ACHN (cell line): ENCODE results near the gene TOLLIP.

Experiments
- DNase-seq: peaks from one replicate; pipeline ENCODE4 v3.0.0-alpha.2; 2015
- in situ Hi-C: cut with HindIII; loops from 2 replicates; pipeline ENCODE4 v1.10.0; 2017; ENCODE audit warnings: low sequenced_read_pairs, low pct_ligation_motif_present, low pct_unique_long_range_greater_than_20kb

TOLLIP gene

DNA sequence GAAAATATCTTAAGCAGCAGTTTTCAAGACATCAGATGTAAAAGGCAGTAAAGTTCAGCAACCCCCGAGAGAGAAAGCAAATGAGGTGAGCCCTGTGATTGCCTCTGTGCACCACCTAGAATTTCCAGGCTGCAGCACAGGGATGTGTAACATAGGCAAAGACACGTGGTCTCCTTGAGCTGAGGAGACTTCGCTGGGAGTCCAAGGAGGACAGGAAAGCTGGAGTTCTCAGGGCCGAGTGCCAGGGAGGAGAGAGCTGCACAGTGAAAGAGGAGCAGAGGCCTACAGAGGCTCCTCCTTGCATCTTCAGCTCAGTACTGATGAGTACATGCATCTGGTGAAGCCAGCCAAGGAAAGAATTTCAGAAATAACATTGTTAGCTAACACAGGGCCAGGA is 17.6 kb upstream of the TOLLIP start:
- in situ Hi-C loops, result no loop called here
- no peak for DNase-seq

DNA sequence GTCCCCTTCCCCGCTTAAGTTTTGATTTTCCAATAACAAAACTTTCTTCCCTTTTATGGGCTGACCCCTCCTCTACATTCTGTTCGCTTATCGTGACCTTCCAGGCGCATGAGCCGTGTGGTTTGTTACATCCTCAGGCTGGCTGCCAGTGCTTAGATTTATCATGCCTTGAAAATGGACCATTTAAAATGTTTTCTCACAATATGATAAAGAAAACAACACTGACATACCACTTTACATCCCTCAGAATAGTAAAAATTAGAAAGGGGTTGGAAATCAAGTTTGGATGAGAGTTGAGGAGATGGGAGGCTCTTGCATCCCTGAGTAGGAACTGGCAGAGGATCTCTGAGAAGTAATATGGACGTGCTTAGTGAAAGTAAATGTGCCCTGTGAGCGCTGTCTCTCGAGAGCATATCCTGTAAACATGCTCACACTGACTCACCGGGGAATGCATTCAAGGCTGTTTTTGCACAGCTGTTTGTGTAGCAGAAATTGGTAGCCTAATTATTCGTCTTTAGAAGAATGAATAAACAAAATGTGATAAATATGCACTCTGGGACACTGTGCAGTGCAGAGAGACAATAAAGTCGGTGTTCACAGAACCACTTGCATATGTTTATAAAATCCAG is 17.1 kb upstream of the TOLLIP start:
- no peak for DNase-seq
- in situ Hi-C loops, result no loop called here

DNA sequence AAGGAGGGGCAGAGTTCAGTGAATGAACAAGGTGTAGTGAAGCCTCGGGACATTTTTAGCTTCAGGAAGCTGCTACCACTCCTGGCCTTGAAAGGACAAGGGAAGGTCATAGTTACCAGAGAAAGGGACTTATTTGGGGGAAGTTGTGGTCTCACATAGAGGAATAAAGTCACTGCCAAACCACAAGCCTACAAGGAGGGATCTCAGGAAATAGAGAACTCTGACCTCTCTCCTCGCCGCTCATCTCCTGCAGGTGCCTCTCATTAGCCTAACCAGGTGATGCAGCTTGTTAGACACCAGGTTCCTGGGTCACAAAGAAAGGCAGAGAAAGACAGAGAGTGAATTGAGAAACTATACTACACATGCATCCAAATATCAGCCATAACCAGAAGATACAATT is 14.3 kb upstream of the TOLLIP start:
- in situ Hi-C loops, result no loop called here

DNA sequence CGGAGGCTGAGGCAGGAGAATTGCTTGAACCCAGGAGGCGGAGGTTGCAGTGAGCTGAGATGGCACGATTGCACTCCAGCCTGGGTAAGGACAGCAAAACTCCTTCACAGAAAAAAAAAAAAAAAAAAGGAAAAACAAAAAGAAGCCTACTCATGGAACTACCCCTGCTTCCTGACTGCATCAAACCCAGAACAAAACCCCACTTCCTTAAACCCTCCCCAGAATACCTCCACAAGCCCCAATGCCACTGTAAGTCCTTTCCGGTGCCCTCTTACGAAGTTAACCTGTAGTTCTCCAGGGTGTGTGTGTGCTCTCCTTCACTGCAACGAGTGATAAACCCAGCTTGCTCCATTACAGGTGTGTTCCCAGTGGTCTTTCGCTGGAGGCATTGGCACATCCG is 8.6 kb upstream of the TOLLIP start:
- in situ Hi-C loops, result no loop called here
- no peak for DNase-seq

More for the DNA sequence above, 14.3 kb upstream of the TOLLIP start:
- no peak for DNase-seq

DNA sequence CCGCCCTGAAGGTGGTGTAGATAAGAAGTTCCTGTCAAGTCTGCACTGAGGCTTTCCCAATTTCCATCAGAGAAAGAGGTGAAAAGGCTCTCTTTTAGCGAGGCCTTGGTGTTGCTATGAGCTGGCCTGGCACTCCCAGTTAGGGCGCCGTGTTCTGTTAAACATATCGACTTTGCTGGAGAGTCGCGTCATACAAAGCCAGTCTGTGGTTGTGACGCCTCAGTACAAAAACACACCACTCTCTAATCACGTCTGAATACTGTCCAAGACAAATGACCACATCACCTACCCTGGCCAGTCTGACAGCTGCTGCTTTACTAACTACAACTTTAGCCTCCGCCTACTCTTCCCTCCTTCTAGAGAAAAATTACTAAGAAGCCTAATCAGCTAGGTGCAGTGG is 8.0 kb upstream of the TOLLIP start:
- in situ Hi-C loops, result no loop called here

DNA sequence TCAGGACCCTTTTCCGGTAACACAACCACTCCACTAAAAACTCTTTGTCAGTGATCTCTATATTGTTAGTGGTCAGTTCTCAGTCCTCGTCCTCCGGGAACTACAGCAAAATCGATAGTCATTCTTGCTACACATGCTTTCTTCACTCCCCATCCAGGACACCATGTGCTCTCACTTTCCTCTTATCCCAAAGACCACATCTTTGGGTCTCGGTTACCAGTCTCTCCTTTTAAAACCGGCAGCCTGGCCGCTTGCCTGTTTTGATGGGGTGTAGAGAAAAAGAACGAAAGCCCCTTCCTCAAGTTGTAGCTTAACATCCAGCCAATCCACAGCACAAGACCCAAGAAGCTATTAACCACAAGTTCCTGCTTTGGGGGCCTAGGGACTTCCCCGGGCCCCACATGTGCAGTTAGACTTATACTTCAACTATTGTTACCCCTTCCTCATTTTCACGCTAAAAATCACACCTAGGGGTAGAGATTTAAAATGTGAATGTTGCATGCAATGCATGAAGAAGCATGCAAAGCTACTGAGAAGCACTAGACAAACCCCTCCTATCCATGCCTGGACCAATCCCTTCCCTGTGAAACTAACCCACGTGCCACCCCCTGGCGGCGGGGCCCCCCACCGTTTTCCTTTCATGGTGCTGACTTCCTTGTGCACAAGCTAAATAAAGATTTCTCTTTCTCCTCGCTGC is 1.5 kb upstream of the TOLLIP start:
- in situ Hi-C loops, result no loop called here
- no peak for DNase-seq

More for the DNA sequence above, 8.0 kb upstream of the TOLLIP start:
- DNase-seq, result no peak

DNA sequence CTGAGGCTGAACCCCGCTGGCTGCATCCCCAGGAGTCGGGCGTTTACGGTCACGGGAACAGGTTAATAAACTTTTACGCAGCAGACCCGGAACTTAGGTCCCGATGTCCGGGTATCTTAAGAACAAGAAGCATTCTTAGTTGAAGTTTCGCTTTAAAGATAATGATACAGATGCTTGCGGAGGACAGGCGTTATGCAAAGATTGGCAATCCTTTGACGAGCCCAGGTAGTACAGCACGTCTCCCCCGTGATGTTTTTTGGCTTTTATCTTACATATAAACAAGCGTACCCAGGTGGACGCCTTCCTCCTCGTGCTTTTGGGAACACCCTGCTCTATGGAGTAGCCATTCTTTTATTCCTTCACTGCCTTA is 871 bp upstream of the TOLLIP start:
- DNase-seq, result no peak
- in situ Hi-C loops, result no loop called here

DNA sequence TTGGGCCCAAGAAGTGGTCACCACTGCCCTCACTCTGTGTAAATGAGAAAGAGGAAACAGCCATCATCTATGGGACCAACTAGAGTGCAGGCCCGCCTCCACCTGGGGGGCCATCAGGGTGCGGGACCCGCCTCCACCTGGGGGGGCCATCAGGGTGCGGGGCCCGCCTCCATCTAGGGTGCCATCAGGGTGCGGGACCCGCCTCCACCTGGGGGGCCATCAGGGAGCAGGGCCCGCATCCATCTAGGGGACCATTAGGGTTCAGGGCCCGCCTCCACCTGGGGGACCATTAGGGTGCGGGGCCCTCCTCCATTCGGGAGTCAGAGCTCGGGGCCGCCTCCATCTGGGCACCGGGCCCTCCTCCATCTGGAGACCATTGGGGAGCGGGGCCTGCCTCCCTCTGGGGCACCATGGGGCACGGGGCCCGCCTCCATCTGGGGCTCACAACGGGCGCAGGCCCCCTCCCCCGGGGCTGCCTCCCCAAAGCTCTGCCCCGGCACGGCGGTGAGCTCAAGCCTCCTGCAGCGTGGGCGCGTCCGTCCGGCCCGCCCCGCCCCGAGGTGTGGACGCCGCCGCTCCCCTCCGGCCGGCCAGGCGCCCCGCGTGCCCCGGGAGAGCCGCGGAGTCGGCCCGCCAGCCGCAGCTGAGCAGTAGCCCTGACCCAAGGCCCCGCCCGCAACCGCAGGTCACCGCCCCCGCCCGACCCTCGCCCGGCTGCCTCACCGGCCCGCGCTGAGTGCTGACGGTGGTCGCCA is 512 bp downstream of the TOLLIP start:
- peak; percentile 41 for DNase-seq
- in situ Hi-C loops, result no loop called here

DNA sequence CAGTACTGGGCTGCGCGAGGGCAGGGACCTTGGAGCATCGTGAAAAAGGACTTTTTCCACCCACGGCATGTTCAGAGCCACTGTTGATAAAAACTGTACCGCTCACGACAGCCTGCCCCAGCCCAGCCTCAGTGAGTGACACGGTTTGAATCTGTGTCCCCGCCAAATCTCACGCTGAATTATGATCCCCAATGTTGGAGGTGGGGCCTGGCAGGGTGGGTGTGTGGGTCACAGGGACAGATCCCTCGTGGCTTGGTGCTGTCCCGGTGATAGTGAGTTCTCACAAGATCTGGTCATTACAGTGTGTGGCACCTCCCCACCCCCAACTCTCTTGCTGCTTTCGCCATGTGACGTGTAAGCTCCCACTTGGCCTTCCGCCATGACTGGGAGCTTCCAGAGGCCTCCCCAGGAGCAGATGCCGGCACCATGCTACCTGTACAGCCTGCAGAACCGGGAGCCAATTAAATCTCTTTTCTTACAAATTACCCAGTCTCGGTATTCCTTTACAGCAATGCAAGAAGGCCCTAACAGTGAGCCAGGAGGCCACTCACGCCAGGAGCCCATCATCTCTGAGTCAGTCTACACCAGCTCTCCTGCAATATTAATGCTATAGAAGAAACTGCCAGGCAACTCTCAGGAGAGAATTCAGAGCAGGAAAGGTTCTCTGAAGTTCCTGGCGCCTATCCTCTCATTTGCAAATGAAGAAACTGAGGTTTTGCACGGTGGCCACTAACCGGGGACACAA is 1.3 kb downstream of the TOLLIP start:
- in situ Hi-C loops, result no loop called here
- no peak for DNase-seq

DNA sequence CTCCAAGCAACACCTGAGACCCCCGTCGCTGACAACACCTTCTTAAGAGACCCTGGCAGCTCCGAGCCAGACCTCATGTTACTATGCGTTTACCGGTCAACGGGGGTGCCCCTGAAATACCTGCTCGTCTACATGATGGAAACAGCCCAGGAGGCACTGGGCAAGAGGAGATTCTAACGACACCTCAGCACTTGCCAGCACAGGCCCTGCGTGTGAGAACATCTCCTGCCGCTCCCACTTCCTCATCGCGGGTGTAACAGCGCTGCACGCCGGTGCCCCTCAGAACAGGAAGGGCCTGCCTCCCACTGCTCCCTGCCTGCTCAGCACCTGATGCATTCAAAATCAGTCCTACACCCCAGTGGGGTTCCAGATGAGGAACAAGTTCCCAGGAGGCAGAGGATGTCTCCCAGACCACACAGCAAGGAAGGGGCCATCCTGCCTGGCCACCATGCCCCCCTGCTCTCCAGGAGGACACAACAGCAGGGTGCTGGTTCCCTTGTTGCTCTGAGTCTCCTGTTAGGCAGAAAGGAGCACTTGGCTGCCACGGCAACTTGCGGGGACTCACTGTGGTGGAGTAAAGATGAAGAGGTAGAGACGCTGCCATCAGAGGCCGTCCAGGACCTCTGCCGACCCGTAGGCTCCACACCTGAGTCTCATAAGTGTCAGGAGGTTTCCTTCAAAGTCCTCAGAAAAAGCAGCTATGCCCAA is 2.1 kb downstream of the TOLLIP start:
- no peak for DNase-seq
- in situ Hi-C loops, result no loop called here

DNA sequence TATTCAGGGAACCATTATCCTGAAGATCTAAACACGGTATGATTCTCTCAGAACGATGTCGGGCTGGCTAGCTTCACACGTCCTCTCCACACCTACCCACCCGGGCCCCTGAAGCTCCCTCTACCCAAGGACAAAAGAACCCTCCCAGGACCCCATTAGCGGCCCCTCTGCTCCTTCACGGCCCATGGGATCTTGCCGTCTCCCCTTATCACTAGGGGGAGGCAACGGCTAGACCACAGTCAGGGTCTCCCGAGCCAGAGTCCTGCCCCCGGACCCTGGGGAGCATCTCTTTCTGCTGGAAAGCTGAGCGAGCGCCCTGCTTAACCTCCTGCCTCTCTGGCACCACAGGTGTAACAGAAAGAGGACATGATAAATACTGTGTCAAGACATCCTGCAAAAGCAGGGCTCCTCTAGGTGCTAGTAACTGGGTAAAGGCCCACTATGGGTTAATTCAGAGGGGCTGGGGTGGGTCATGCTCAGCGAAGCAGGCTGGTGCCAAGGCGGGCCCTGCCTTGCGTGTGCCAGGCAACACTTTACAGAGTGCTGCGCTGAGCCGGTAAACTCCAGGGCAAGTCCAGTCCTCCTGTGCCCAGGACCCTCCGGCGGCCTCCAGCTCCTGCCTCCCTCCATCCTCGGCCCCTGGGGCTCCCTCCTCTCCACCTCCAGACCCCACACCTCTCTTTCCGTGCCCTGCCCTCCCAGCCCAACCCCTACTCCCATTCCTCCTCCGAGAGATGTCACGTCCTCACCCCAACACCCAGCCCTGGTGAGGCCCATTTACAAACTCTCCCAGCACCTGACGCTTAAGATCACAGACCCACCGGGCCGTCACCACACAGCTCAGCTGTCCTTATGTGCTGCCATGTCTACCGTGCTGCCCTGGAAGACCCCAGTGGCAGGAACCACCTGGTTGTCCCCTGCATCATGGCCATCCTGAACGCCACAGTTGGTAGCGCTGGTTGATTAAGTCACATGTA is 3.0 kb downstream of the TOLLIP start:
- no peak for DNase-seq
- in situ Hi-C loops, result no loop called here

DNA sequence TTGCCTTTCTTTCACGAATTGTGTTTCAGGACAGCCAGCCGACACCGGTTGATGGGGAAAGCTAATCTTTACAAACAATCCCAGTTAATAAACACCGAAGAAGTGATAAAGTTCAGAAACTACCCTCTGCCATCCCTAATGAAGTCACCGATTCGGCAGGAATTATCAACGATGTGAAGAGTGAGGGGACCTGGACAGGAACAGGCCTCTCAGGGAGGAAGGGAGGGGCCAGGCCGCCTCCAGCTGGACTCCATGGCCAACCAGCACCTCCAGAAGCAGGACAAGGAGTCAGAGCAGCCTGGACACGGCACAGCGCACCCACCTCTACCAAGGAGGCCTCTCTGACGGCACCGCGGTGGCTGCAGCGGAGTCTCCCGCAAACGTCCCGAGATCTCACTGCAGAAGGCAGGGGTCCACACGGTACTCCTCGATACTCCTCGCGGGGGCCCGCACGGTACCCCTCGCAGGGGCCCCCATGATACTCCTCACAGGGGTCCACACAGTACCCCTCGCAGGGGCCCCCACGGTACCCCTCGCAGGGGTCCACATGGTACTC is 3.9 kb downstream of the TOLLIP start:
- in situ Hi-C loops, result no loop called here
- peak; percentile 20 for DNase-seq

DNA sequence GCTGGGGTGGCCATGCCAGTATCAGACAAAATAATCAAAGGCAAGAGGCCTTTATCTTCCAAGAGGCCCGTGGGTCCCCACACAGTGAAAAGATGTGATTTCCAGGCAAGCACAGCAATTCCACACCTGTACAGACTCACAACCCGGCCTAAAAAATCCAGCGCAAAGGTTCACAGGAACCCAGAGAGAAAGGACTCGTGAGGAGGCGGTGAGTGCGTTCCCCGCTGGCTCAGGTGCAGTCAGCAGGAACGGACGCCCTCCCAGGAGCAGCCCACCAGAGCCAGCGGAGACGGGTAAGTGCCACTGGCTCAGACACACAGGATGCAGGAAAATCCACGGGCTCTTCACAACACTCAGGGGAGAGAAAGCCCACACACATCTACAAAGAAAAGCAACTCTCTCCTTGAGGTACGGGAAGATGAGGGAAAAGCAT is 4.4 kb downstream of the TOLLIP start:
- in situ Hi-C loops, result no loop called here
- DNase-seq, result no peak

DNA sequence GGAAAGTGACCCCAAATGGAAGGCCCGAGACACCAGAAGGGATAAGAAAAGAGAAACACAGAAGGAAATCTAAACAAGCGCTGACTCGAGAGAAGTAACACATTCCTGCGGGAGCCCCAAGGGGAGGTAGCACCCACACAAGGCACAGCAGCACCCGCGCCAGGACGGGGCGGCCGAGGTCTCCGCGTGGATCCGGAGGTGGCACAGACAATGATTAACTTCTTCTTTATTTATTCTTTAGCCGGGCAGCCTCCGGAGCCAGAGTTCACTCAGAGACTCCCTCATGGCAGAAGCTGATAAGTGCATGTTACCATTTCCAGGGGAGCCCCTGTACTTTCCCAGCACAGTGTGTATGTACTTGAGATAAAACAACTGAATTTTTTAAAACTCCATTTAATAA is 5.1 kb downstream of the TOLLIP start:
- in situ Hi-C loops, result no loop called here
- DNase-seq, result peak; percentile 41

DNA sequence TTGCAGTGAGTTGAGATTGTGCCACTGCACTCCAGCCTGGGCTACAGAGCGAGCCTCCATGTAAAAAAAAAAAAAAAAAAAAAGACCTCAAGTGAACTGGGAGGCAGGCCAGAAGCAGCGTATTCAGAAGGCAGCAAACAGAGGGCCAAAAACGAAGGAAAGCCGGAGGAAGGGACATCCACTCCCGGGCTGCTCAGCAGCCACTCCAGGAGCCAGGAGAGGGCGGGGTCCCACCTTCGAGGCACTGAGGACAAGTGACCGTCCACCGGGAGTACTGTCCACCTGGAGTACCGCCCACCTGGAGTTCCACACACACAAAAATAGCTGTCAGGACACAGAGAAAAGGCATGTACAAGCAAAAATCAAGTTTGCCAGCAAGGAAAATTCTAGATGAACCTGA is 5.5 kb downstream of the TOLLIP start:
- no peak for DNase-seq
- in situ Hi-C loops, result no loop called here

DNA sequence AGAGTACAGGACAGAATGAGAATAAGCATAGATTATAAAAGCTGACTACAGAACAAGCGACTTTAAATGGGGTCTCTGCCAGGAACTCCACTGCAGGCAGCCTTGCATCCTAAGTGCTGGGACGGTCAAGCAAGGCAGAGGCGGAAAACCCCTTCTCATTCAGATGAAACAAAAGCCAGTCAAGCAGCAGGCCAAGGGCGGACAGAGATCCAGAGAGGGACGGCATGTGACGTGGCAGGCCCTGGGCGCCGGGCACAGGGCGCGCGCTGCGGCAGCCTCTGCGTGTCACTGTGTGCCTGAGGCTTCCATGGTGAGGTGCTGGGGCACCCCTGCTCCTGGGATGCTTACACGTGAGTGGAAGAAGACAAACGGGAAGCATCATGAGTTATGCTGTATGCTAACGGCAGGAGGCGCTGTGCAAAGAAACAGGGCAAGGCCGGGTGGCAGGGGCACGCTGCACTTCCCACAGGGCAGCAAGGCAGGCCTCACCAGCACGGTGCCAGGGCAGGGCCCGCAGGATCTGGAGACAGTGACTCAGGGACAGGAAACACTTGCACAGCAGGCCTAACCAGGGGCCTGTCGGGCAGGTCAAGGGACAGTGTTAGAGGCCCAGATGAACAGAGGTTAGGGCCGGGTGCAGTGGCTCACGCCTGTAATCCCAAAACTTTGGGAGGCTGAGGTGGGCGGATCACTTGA is 6.2 kb downstream of the TOLLIP start:
- in situ Hi-C loops, result no loop called here
- DNase-seq, result no peak
